Right lobe of liver (tissue), 6 donors: Measurements from ENCODE around the gene ANKRD53. TPM values are rescaled to one million over a fixed set of nuclear protein-coding genes. Genes with fewer than 3 reads are reported as not detected.

ENCODE experiments used
- ATAC-seq, 4 donors: fragments of 200-7000 bp; cut with Tn5 transposase; one replicate each; pipeline ENCODE4 v1.9.1; 2020; ENCODE audit warnings: mild to moderate bottlenecking in 4 of 4, moderate library complexity in 4 of 4
- DNase-seq, 3 donors: peaks; one replicate each; pipeline ENCODE4 v3.0.0-alpha.2; 2020
- H3K27ac ChIP-seq, 3 donors: fragments of 200-600 bp; one replicate each; pipeline ENCODE4 v1.8.0; 2022
- H3K27me3 ChIP-seq, 2 donors: fragments of 200-600 bp; one replicate each; pipeline ENCODE4 v1.8.0; 2022
- H3K36me3 ChIP-seq, 4 donors: fragments of 200-600 bp; sonication (generic) in 1 of 4; one replicate each; pipeline versions ENCODE4 v1.5.1 to v1.8.0; 2017 to 2022; ENCODE audit warnings: control low read depth in 1 of 4
- H3K4me1 ChIP-seq, 4 donors: fragments of 200-600 bp; sonication (generic) in 1 of 4; one replicate each; pipeline versions ENCODE4 v1.5.1 to v1.8.0; 2017 to 2022; ENCODE audit warnings: control low read depth in 1 of 4
- H3K4me3 ChIP-seq, 3 donors: fragments of 200-600 bp; one replicate each; pipeline ENCODE4 v1.8.0; 2022
- H3K9me3 ChIP-seq, 4 donors: fragments of 200-600 bp; sonication (generic) in 1 of 4; one replicate each; pipeline versions ENCODE4 v1.5.1 to v1.8.0; 2017 to 2022; ENCODE audit warnings: control low read depth in 1 of 4
- CTCF ChIP-seq, 4 donors: fragments of 200-600 bp in 3 of 4; fragments of 450-650 bp in 1 of 4; IDR thresholded peaks; one replicate each; pipeline versions ENCODE4 v1.5.1 to v1.8.0; 2016 to 2022; ENCODE audit warnings: antibody characterized with exemption in 4 of 4, mild to moderate bottlenecking in 2 of 4
- POLR2A ChIP-seq: fragments of 450-650 bp; IDR thresholded peaks from one replicate; pipeline ENCODE4 v1.6.1; 2017; ENCODE audit warnings: antibody characterized with exemption, mild to moderate bottlenecking
- WGBS: methylation state at CpG from one replicate; pipeline ENCODE4 v1.1.6; 2018; ENCODE audit warnings: low coverage, low lambda C conversion rate; ENCODE audit not compliant: insufficient coverage; ENCODE audit errors: missing lambda C conversion rate; 5-methylcytosine and 5-hydroxymethylcytosine counted together
- intact Hi-C, 2 donors: fragments of 100-400 bp; cut with DNase I; formaldehyde crosslinking; loops; one replicate each; pipeline versions ENCODE4 v1.11.2 to v1.14.1; 2022
- total RNA-seq, 6 experiments: library from RNA; depleted of rRNA in 2 of 6; stranded (reverse); fragments of >200 nt in 2 of 6; fragmentation: NEBNext Ultra II Directional in 3 of 6; extraction: Animal tissue kit (Norgen Biotek cat#: 25700) in 3 of 6; gene quantifications; one replicate each; pipeline versions ENCODE4 v1.1.0 to v1.2.4, GENCODE V29; 2016 to 2023
- donor health status: DM: no; HTN: yes; CAD: no.
- donor health status: DM: no; HTN: no; CAD: no.
- donor health status: DM: no; HTN: no; CAD: no.
- donor health status: DM: no; HTN: yes; CAD: no.
- donor health status: DM: no; HTN: yes; CAD: no.

Gene ANKRD53
- total RNA-seq, 6 experiments from 2014 or later, result 0.25 to 0.93 (median 0.50) TPM; not detected in 1

- no peaks in the 10 kb centered on the region for H3K27me3 ChIP-seq
- TF ChIP-seq POLR2A, result no peak
- no peak for TF ChIP-seq CTCF (IDR thresholded peaks at IDR 0.05)
- H3K9me3 ChIP-seq, result no peaks in the 10 kb centered on the region
- 14% methylated on average over 2 of the region's 6 CpGs for WGBS
- H3K4me1 ChIP-seq, result no peaks in the 10 kb centered on the region
- intact Hi-C loops, result no loop called here
- no peak overlapping the region for H3K4me3 ChIP-seq
- no peak overlapping the region for H3K27ac ChIP-seq
- H3K36me3 ChIP-seq, result no peaks in the 10 kb centered on the region
- DNase-seq (peak in 1 of 3 donors; percentile 37), ATAC-seq (peak in 3 of 4 donors; percentile 38 to 39 (median 39))
These were observed 20.6 kb upstream of the ANKRD53 start for GRCh38 chr2:70957798-70958197.

DNA sequence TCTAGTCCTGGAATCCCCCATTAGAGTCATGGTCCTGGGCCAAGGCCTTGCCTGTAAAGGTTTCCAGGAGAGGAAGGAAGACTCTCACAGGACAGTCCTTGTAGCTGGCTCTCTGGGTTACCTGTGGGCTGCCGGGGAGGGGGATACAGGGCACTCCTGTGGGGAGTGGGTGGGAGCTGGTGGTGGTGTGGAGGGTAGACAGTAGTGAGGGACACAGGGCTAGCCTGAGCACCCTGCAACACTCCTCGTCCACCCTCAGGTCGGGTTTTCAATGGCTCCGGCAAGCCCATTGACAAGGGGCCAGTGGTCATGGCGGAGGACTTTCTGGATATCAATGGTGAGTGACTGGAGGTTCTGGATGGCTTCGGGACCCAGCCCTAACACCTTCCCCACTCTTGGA lies 19.7 kb upstream of the ANKRD53 start:
- Histone ChIP-seq H3K9me3 (no peaks in the 10 kb centered on the region), H3K27ac (no peak overlapping the region), H3K4me3 (no peak overlapping the region), H3K36me3 (no peaks in the 10 kb centered on the region), H3K27me3 (no peaks in the 10 kb centered on the region), H3K4me1 (no peaks in the 10 kb centered on the region)
- WGBS, result 86% methylated on average over 4 of the region's 6 CpGs
- TF ChIP-seq POLR2A (no peak), CTCF (IDR thresholded peaks at IDR 0.05) (no peak)
- ATAC-seq (no peak), DNase-seq (peak in 1 of 3 donors; percentile 33)
- intact Hi-C loops, result no loop called here

GRCh38 chr2:70959271-70959761 lies 19.1 kb upstream of the ANKRD53 start:
- TF ChIP-seq POLR2A, result no peak
- TF ChIP-seq CTCF (IDR thresholded peaks at IDR 0.05), result no peak
- DNase-seq (peak in 1 of 3 donors; percentile 20), ATAC-seq (no peak)
- peaks cover 0 to 2% of the 10 kb centered on the region in 2 donors for H3K27me3 ChIP-seq
- H3K9me3 ChIP-seq, result no peaks in the 10 kb centered on the region
- H3K4me1 ChIP-seq, result no peaks in the 10 kb centered on the region
- intact Hi-C loops, result no loop called here
- no peak overlapping the region for H3K4me3 ChIP-seq
- no peaks in the 10 kb centered on the region for H3K36me3 ChIP-seq
- 73% methylated on average over 3 of the region's 9 CpGs for WGBS
- no peak overlapping the region for H3K27ac ChIP-seq

GRCh38 chr2:70959851-70960832 lies 18.3 kb upstream of the ANKRD53 start:
- no peak for ATAC-seq
- Histone ChIP-seq H3K27me3 (peaks cover 0 to 10% of the 10 kb centered on the region in 2 donors), H3K27ac (no peak overlapping the region), H3K4me3 (no peak overlapping the region), H3K9me3 (no peaks in the 10 kb centered on the region), H3K36me3 (no peaks in the 10 kb centered on the region), H3K4me1 (peaks cover 0 to 4% (median 0%) of the 10 kb centered on the region in 4 donors)
- TF ChIP-seq CTCF (IDR thresholded peaks at IDR 0.05) (no peak), POLR2A (no peak)
- peak in 1 of 3 donors; percentile 33 for DNase-seq
- 33% methylated on average over 1 of the region's 17 CpGs for WGBS
- intact Hi-C loops, result no loop called here
